H1 (cell line): Measurements from ENCODE around the gene TRIM64.
"Not testable (repeated sequence)": the region's sequence is repeated elsewhere in the genome, so short reads cannot be mapped to it uniquely, and the experiment has no call there.

Experiments used
- CREB1 ChIP-seq: IDR thresholded peaks from 2 replicates; pipeline ENCODE4 v1.6.1; 2012; ENCODE audit warnings: inconsistent platforms
- E2F6 ChIP-seq: IDR thresholded peaks from 2 replicates; pipeline ENCODE4 v1.6.1; 2012; ENCODE audit warnings: inconsistent platforms
- EZH2 ChIP-seq: fragments of 200-600 bp; sonication (generic); IDR thresholded peaks from 2 replicates; pipeline ENCODE4 v1.7.1; 2012; ENCODE audit warnings: low read depth, mild to moderate bottlenecking, moderate library complexity, low read length, inconsistent platforms; ENCODE audit not compliant: severe bottlenecking
- NRF1 ChIP-seq: IDR thresholded peaks from 2 replicates; pipeline ENCODE4 v1.6.1; 2011; ENCODE audit warnings: mild to moderate bottlenecking, low read depth, low read length, improper control_type of control experiment
- SIN3A ChIP-seq, 2 experiments: IDR thresholded peaks in 1 of 2; conservative IDR thresholded peaks in 1 of 2; 2 replicates each; pipeline ENCODE4 v1.6.1; 2011 to 2012; ENCODE audit warnings: low read length in 2 of 2, improper control_type of control experiment in 1 of 2, low read depth in 1 of 2, mild to moderate bottlenecking in 1 of 2
- YY1 ChIP-seq: IDR thresholded peaks from 2 replicates; pipeline ENCODE4 v1.6.1; 2011; ENCODE audit warnings: low read depth, mild to moderate bottlenecking, low read length
- TF ChIP-seq, protein P1 (sequence below), 3 experiments: IDR thresholded peaks; 1 replicate in 2 of 3; 2 replicates in 1 of 3; pipeline versions ENCODE4 v1.5.1 to v1.6.1; 2011; ENCODE audit warnings: low read length in 3 of 3, mild to moderate bottlenecking in 3 of 3, inconsistent platforms in 2 of 3, low read depth in 1 of 3, moderate library complexity in 1 of 3; ENCODE audit not compliant: insufficient read depth in 1 of 3; ENCODE audit errors: control extremely low read depth in 1 of 3

DNA sequence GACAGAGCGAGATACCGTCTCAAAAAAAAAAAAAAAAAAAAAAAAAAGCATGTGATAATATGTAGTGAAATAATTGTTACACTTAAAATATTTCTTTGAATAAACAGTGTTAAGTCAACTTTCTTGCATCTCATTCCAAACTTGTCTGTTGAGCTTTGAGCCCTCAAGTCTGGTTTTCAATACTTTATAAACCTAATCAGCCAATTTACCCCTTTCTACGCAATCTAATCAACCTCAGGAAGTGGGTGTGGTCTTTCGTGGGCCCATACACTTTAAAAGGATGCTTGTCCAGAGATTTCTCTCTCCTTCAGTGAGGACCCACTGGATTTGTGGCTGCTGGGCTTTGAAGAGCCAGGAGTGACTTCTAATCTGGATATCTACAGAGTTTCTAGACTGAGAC lies at the start of gene TRIM64:
- TF ChIP-seq EZH2; YY1; E2F6; CREB1; SIN3A (conservative IDR thresholded peaks at IDR 0.05 in 1 of 2, IDR thresholded peaks at IDR 0.05 in 1 of 2; ENCODE audit: low read depth in 1 of 2, low read length in 2 of 2); NRF1: not testable (repeated sequence)
- TF ChIP-seq, protein P1, sequence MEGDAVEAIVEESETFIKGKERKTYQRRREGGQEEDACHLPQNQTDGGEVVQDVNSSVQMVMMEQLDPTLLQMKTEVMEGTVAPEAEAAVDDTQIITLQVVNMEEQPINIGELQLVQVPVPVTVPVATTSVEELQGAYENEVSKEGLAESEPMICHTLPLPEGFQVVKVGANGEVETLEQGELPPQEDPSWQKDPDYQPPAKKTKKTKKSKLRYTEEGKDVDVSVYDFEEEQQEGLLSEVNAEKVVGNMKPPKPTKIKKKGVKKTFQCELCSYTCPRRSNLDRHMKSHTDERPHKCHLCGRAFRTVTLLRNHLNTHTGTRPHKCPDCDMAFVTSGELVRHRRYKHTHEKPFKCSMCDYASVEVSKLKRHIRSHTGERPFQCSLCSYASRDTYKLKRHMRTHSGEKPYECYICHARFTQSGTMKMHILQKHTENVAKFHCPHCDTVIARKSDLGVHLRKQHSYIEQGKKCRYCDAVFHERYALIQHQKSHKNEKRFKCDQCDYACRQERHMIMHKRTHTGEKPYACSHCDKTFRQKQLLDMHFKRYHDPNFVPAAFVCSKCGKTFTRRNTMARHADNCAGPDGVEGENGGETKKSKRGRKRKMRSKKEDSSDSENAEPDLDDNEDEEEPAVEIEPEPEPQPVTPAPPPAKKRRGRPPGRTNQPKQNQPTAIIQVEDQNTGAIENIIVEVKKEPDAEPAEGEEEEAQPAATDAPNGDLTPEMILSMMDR (IDR thresholded peaks at IDR 0.05; ENCODE audit: control extremely low read depth in 1 of 3, insufficient read depth in 1 of 3, low read depth in 1 of 3, low read length in 3 of 3) = not testable (repeated sequence)
